ENCODE data around the gene NKAIN2.
"Not testable (repeated sequence)": the region's sequence is repeated elsewhere in the genome, so short reads cannot be mapped to it uniquely, and the experiment has no call there.

NKAIN2 gene

DNA sequence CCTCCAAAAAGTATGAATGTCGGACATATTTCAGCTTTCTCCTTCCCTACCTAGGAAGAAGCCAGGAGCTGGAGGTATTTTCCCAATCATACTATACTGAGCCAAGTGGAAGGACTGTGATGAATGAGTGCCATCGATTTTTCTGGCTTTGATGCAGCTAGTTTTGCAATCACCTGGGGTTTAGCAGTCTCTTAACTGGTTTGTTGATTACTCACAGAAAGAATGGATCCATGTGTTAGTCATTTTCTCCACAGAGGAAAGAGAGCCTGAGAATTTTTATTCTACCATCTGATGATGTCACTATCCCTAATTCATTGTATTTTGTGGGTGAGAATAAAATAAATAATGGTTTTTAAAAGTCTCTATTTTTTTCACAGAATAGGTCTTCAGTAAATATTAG, 875.7 kb downstream of the NKAIN2 start:
- no peak for DNase-seq (ENCODE audit: low read depth in 2 of 2)

DNA sequence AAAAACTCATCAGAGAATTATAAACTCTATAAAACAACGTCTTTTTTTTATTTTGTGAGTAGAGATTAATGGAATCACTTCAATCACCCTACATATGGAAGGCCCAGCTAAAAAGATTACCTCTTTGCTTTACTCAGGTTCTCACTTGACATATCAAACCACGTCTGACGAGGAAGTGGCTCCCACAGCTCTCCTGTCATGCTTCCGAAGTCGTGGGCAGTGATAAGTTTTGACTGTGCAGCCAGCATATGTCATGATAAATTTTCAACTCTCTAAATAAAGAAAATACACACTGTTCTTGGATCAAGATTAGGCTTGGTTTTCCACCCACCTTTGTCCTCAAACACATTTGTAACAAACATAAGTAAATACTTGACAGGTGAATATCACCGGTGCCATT, 879.1 kb downstream of the NKAIN2 start:
- no peak for DNase-seq (ENCODE audit: low read depth in 2 of 2)

DNA sequence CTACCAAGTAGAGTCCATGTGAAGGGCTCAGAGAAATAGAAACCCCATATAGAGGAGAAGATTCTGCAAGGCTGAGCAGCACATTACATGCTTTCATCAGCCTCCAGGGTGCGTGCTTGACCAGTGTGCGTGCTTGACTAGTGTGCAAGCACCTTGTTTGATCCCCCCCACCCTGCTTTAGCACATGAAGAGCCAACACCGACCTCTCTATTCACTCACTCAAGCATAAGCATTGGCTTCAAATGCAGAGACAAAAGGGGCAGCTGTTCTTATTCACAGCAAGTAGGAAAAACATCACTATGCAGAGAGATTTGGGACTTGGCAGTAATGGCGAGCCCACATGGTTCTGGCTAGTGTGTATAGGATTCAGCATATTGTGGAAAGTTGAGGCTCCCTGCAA, 879.8 kb downstream of the NKAIN2 start:
- DNase-seq (ENCODE audit: low read depth in 2 of 2) = no peak

GRCh38 chr6:124684621-124685020, 881.0 kb downstream of the NKAIN2 start:
- no peak for DNase-seq (ENCODE audit: low read depth in 2 of 2)

GRCh38 chr6:124688369-124688768, 884.7 kb downstream of the NKAIN2 start:
- DNase-seq (ENCODE audit: low read depth in 2 of 2) = no peak

DNA sequence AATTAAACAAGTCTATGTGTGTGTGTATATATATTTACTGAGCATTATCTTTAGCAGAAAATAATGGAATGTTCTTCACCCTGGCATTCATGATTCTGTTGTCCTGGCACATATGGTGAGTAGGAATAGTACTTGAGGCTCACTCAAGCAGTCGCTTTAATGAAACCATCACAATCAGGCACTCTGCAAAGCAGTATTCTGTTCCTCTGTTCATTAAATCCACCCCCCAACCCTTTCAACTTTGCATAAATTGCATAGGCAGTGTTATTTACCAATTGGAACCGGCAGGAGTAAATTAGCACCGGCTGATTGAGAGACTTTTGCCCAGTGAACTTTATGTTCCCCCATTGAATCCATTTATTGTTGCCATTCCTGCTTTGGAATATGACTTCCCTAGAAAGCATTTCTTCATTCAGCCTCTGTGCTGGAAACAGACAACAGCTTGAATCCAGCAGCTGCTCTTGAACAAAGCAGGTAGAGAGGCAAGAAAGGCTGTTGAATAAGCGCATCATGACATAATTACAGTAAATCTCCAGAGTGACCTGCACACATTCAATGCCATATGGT, 890.6 kb downstream of the NKAIN2 start:
- no peak for DNase-seq (ENCODE audit: low read depth in 2 of 2)

- DNase-seq (ENCODE audit: low read depth in 2 of 2) = no peak
Measured at GRCh38 chr6:124699038-124699437, 895.4 kb downstream of the NKAIN2 start.

DNA sequence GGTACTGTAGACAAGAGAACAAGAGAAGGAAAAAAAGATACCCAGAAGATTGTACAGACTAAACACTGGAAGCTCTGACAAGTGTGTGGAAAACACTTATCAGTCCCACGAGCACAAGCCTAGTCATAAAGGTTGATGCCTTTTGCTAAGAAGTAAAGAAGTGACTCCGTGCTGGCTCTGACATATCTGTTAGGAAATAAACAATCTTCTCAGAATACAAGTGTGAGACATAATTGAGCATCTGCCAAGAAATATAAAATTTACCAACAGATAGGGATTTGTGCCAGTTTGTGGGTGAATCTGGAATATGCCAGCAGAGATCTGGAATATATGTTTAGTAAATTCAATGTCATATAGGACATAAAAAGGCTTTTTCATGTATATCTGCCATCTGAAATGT, 899.9 kb downstream of the NKAIN2 start:
- no peak for DNase-seq (ENCODE audit: low read depth in 2 of 2)

DNA sequence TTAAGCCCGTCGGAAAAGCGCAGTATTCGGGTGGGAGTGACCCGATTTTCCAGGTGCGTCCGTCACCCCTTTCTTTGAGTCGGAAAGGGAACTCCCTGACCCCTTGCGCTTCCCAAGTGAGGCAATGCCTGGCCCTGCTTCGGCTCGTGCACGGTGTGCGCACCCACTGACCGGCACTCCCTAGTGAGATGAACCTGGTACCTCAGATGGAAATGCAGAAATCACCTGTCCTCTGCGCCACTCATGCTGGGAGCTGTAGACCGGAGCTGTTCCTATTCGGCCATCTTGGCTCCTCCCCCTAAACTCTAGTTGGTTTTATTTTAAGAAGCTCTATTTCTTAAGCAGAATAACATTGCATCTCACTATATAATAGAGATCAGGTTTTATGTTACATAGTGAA, 908.9 kb downstream of the NKAIN2 start:
- not testable (repeated sequence) for DNase-seq (ENCODE audit: low read depth in 2 of 2)

DNA sequence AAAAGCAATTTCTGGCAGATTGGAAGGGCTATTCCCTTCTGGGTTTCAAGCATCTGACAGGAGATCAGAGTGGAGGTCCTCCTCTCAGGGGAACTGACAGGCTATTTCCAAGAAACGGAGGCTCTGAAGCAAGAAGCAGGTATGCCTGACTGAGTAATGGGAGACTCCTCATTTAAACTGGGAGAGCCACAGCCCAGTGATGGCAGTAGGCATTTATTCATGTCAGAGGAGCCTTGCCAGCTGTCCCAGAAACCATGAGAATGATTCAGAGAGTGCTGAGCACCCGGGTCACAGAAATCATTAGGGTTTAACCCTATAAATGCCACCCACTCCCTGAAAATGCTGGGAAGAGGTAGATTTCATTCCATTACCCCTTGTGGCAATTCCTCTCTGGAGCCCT, 911.1 kb downstream of the NKAIN2 start:
- no peak for DNase-seq (ENCODE audit: low read depth in 2 of 2)

GRCh38 chr6:124719913-124720312, 916.2 kb downstream of the NKAIN2 start:
- no peak for DNase-seq (ENCODE audit: low read depth in 2 of 2)

- no peak for DNase-seq (ENCODE audit: low read depth in 2 of 2)
Measured at GRCh38 chr6:124721331-124721730, 917.7 kb downstream of the NKAIN2 start.

- no peak for DNase-seq (ENCODE audit: low read depth in 2 of 2)
Measured at GRCh38 chr6:124722141-124722878, 918.6 kb downstream of the NKAIN2 start.

DNA sequence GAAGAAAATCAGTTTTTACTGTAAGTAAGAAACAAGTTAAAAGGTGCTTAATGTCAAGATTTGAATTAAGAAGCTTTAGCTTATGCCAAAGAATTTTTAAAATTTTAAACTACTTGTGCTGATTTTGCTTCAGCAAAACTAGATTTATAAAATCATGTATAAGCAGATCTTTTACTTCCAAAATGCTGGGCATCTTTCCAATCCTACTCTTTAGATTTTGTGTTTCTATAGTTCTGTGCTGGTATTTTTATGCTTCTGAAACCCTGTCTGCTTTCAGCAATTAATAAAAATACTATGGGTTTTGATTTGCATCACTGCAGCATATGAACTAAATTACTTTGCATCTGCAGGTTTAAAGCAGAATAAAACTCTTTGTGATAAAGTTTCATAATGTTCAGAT, 920.0 kb downstream of the NKAIN2 start:
- no peak for DNase-seq (ENCODE audit: low read depth in 2 of 2)

DNA sequence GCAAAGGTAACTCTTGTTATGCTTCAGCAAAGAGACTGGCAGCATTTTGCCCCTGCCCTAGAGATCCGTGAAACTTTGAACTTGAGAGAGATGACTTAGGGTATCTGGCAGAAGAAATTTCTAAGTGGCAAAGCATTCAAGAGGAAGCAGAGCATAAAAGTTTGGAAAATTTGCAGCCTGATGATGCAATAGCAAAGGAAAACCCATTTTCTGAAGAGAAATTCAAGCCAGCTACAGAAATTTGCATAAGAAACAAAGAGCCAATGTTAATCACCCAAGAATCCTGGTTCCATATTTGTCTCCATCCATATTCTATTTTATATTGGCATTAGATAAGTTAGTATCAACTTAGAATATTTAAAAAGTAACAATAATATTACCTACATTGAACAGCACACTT, 934.1 kb downstream of the NKAIN2 start:
- not testable (repeated sequence) for DNase-seq (ENCODE audit: low read depth in 2 of 2)

GRCh38 chr6:124738482-124738881, 934.8 kb downstream of the NKAIN2 start:
- no peak for DNase-seq (ENCODE audit: low read depth in 2 of 2)

DNA sequence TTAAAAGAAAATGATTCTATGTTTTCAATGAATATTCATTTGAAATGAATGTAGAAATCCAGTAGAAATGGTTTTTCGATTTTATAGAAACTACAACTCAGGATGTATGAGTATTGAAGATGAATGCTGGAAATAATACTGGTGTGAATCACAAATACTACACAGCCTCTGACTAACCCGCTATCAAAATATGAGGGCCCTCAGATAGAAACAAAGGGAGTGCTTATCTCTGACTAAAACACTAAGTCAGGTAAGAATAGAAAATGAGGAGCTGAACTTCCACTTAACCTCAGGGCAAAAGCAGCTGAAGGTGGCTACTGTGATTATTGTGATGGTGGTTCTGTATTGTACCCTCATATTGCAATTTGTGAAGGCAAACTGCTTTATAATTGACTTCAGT, 937.7 kb downstream of the NKAIN2 start:
- no peak for DNase-seq (ENCODE audit: low read depth in 2 of 2)

DNA sequence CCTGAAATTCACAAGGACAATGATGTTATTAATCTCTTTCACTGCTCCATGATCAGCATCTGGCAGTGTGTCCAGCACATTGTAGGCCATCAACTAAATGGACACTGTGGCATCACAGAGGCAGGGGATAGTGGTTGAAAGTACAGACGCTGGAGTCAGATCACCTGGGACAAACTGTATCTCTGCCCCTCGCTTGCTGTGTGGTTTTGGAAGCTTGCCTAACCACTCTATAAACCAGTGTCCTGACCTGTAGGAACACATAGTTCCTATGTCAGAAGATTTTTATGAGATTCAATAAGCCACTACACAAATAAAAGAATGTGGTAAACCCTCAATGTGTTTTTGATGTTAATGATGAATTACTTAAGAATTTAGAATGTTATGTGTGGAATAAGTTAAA, 939.3 kb downstream of the NKAIN2 start:
- DNase-seq (ENCODE audit: low read depth in 2 of 2) = no peak

GRCh38 chr6:124743420-124743819, 939.8 kb downstream of the NKAIN2 start:
- DNase-seq (ENCODE audit: low read depth in 2 of 2) = no peak

DNA sequence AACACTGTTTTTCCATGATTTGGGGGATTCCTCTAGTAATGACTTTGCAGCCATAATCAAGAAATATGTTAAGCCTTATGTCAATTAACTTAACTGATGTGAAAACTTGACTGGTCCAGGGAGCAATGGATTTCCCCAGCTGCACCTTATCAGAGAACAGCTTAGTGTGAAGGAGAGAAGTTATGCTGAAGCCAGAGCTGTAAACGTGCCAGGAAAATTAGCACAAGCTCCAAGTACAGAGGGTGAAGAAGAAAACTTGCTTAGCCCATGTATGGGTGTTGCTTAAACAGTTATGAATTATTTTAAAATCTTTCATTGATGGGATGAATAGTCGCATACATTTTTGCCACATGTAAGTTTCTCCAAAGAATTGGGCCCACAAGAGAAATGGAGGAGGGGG, 943.7 kb downstream of the NKAIN2 start:
- DNase-seq (ENCODE audit: low read depth in 2 of 2) = no peak

- no peak for DNase-seq (ENCODE audit: low read depth in 2 of 2)
Measured at GRCh38 chr6:124748778-124749177, 945.1 kb downstream of the NKAIN2 start.

- no peak for DNase-seq (ENCODE audit: low read depth in 2 of 2)
Measured at GRCh38 chr6:124753001-124753400, 949.3 kb downstream of the NKAIN2 start.

- no peak for DNase-seq (ENCODE audit: low read depth in 2 of 2)
Measured at GRCh38 chr6:124753562-124754105, 950.0 kb downstream of the NKAIN2 start.

- no peak for DNase-seq (ENCODE audit: low read depth in 2 of 2)
Measured at GRCh38 chr6:124755321-124755720, 951.7 kb downstream of the NKAIN2 start.
